ENCODE measurements around the gene SEMA5A.

SEMA5A gene

DNA sequence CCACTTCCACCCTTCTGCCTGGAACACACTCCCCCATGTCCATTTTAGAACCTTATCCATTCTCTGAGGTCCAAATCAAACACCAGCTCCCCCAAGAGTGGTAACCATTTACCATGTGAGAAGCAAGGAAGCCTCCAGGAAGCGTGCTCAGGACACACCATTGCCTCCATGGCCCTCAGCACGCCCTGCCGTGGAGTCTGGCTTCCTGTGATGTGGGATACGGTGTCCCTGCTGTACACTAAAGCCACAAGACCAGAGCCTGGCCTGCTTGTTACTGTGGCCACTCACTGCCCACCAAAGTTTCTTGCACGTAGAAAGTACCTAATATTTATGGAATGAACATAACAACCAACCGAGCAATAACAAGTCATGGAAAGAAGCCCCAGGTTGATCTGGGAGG is 151.7 kb downstream of the SEMA5A start:
- no peak for DNase-seq

DNA sequence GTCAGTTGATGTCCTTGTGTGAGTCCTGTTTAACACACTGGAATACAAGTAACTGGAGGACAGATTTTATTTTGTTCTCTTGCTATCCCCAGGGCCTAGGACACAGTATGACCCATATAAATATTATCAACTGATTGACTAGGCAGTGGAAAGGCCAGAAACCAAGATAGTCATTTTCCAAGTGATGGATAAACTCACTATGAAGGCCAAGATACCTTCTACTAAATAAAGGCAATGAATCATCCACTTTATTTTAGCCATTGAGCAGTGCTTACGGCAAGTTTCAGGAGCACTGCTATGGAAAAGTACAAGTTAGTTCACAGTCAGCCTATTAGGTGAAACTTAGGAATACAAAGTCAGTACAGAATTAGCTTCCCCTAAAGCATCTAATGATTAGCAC is 153.2 kb downstream of the SEMA5A start:
- DNase-seq, result no peak

DNA sequence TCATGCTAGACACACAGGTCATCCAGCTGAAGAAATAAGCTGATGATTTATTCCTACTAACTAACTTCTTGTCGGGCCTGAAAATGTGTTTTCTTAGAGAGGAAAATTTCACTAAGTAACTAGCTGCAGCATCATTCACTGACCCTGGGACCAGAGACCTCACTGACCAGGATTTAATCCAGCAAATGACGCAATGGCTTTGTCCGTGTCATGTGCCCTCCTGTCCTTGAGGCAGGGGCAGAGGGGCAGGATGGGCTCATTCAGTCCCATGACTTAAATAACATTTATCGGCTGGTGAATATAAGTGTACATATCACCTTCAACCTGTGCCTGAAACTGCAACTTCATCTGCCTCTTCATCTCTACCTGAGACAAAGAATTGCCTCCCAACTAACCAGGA is 154.8 kb downstream of the SEMA5A start:
- DNase-seq, result no peak

DNA sequence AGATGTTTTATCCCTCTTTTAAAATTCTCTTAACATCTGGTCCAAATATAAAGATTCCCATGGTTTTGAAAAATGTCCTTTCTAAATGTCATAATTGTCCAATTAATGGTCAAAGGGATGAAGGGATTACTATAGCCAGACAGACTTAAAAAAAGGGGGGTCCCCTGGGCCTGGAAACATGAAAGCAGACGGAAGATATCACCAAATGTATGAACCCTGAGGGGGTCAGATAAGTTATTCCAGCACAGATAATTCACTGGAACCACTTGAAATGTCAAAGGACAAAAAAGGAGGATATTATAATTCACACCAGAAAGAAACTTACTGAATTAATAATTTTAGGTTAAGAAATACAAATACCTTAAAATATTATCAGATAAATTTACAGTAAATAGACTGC is 155.8 kb downstream of the SEMA5A start:
- no peak for DNase-seq

DNA sequence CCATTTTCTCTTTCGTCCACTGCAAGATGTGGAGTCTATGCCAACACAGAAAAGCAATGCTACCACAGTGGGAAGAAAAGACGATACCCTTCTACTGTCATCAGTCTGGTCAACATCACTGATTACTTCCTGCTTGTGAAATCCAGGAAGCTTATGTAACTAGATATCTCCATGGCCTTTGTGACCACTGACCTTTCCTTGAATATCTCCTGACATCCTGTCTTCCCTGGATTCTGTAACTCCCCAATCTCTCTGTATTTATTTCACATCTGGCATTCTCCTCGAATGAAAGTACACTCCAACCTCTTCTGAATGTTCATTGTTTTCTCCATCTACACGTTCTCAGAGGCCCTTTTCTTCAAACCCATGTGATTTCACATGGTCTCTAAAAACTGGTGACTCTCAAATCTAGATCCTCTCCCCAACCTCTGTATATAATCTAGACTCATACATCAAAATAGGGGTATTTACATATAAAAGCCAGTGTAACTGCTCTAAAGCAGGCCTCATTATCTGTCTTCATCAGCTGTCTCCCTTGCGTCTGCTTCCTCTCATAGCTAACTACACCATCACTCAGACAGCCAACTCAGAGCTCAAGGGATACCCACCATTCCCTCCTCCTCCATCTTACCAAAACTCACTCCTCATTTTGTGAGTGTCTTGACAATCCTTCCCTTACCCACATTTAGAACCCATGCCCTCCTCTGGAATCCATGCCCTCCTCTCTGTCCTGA is 156.8 kb downstream of the SEMA5A start:
- DNase-seq, result no peak

DNA sequence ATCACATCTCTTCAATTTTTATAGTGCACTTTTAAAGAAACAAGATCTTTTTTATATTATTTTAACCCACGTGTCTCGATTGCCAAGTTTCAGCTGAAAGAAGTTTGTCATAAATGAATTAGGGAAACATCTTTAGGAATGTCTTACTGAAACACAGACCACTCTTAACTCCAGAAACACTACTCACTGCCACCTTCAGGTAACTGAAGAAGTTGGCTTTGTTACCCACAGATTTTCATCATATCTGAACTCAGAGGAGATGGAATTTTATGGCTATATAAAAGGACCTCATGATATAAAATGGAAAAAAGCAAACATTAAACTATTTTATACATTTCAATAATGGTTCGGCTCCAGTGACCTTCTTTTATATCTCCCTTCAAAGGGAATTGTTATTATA is 158.0 kb downstream of the SEMA5A start:
- no peak for DNase-seq

DNA sequence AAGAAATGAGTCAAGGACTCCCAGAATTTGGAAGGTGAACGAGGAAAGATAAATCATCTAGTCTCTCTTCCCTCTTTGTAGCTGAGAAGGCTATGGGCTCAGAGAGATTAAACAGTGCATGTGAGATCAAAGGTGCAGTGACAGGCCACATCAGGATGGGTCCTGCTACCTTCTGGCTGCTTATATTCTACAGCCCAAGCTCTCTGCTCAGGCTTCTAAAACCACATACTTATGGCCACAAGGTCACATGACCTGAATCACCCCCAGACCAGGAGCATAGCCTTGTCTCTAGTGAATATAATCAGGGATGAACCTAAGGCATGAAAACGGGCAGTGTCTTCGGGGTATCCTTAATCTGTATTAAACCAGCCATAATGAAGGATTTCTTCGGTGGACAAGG is 158.9 kb downstream of the SEMA5A start:
- DNase-seq, result no peak

DNA sequence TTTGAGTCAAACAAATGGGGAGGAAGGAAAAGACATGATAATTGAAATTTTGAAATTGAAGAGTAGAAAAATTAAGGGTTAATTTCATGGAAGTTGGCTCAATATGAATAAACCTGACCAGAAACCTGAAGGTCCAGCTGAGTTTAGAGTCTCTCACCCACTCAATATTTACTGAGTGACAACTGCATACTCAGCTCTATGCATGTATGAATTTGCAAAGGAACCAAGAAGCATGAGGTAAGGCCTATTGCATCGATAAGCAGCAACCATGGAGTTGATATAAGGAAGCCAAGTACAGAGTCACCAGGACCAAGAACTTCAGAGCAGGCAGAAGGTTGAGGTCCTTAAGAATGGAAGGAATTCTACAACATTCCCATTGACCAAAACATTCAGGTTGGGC is 163.4 kb downstream of the SEMA5A start:
- DNase-seq, result no peak

DNA sequence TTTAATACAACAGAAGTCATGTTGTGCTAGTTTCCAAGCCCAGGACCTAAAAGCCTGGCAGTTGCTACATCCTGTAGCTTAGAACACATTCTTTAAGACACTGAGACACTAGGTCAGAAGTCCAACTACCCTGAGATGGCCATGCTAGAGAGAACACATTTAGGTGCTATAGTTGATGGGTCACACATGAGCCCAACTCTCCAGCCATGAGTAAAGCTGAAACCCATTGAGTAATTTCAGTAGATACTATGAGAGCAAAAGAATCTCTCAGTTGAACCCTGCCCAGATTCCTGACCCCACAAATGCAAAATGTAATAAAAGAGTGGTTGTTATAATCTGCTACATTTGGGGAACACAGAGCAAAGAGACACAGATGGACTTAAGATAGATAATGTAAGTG is 164.4 kb downstream of the SEMA5A start:
- no peak for DNase-seq

DNA sequence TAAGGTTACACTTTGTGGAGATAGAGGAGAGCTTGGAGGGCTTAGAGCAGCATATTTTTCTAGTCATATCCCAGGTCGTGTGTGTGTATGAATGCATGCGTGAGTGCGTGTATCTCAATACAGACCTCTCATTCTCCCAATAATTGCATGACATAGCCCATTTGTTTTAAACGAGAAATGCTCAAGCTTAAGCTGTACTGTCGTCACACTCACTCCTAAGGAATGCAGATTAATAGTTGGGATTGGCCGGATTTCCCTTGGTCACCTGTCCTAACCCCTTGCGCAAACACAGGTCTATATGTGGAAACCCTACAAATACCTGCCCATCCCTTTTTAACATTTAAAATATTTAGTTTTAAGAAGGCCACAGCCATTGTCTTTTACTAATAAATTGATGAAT is 165.8 kb downstream of the SEMA5A start:
- no peak for DNase-seq

DNA sequence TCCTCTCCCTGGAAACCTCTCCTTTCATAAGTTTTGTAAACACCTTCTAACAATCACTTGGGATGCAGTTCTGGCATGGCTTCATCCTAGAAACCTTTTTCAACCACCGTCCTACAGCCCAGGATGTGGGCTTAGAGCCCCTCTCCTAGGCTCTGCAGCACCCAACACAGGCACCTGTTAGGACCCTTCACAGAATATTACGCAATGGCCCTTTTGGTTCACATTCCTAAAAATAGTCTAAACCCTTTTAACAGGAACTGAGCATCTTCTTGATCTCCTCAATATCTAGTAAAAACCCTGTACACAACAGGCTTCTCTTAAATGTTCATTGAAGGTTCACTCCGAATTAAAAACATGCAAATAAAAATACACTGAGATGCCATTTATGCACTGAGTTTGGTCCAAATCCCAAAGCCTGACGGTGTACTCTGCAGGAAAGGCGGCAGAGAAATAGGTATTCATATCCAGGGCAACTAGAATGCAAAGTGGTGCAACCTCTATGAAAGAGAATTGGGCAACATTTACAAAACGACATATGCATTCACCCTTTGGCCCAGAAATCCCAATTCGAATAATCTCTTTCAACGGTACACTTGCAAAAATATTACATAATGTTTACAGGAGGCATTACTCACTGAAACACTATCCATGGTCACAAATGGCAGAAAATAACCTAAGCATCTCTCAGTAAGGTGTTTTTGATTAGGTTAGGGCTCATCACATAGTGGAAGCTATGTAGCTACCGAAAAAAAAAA is 169.3 kb downstream of the SEMA5A start:
- no peak for DNase-seq

DNA sequence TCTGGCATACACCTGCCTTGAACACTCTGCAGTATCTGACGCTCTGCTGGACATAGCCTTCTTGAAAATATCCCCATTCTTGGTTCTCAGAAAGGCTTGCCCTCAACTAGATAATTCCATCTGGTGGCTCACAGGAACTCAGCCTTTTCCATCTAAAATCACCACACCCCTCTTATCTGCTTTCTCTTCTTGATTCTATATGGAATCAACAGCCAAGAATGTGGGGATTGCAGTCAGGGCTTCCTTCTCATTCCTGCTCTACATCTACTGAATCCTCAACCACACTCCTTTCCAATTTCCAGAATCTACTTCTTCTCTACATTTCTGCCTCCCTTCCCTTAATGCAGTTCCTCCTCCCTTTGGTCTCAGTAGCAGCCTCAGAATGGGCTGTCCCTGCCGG is 170.1 kb downstream of the SEMA5A start:
- no peak for DNase-seq

DNA sequence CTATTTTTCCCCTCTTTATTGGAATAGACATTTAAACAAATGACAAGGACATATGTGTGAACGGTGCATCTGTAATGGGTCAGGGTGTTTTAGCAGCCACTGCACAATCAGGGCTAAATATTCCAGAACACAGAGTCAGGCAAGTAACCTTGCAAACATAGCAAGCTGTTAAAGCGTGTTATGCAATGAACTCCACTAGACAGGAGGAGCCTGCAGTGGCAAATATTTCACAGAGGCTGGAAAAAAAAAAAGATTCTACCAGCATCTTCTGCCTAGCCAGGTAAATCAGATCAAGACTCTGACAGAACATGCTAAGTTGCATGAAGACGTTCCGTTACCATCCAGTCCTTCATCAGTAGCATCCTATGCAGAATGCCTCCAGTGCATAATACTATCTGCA is 171.8 kb downstream of the SEMA5A start:
- DNase-seq, result no peak

DNA sequence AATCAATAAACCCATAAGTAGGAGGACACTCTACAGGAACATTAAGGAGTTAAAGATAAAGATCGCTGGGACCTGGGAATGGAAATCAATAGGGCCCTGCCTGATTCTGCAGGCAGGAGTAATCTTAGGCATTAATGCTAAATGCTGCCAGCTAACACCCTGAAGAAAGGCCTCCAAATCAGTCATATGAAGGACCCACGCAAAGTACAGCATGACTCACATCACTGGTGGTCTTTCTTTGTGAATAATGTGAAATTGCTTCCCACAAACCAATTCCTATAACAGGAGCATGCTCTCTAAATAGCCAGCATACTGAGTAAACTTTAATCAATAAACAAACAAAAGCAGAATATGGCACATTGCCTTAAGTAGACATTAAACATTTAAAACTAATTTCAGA is 172.3 kb downstream of the SEMA5A start:
- DNase-seq, result no peak

DNA sequence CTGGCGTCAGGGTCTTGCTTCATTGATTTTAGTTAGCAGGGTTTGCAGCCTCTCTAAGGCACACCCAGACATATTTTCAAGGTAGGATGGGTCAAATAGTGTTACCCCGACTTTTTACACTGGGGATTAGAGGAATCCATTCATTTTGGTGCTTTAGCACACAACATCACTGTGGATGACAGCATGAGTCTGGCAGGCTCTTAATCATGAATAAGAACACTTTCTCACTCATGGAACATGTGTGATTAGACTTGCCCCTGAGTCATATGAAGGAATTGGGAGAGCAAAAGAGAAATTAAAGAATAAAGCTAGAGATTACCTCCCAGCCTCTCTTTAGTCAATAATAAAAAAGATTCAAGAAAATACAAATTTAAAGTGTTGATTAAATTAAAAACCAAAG is 175.6 kb downstream of the SEMA5A start:
- DNase-seq, result no peak

DNA sequence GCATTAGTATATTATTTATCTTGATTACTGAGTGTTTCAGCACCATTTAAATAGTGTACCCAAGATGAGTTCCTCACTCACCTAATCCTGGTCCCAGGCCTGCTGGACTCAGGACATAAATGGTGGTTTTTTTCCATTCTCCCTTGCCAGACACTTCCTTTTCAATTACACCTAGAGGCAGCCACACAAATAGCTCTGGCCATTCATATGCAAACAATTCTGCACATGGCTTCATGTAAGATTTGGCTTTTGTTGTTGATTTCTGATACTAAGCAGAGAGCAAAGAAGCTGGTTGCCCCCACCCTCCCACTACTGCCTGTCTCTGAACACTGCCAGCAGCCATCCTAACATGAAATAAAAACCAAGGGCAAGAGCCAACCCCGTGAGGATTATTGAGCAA is 180.4 kb downstream of the SEMA5A start:
- DNase-seq, result no peak

DNA sequence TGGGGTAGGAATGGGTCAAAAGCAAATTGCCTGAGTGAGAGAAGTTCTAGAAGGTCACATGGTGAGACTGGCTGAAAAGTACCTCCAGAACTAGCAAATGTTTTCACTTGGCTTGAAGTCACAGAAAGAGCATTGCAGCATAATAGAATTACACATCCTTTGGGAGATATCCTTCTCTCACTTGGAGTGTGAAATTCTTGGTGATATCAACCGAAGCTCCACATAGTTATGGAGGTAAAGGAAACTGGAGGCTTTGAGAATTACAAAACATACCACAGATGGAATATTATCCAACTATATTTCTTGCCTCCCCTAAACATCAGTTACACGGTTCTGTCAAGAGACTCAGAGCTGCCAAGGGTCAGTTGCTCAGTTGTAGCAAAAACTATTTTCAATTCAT is 182.4 kb downstream of the SEMA5A start:
- DNase-seq, result no peak

DNA sequence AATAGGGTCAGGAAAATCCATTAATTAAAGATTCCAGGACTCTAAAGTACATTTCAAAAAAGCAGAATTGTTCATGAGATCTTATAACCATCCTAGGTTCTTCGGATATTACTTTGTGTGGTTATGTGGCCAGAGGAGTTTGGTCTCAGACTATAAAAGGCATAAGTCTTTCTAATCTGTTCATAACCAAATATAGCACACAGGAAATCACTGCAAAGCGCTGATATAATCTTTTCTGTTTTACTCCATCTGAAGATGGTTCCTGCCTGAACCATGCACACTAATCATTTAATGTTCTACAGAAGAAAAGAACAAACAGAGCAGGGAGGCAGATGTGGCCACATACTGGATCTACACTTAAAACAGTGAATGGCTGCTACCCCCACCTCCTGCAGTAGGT is 182.8 kb downstream of the SEMA5A start:
- no peak for DNase-seq

DNA sequence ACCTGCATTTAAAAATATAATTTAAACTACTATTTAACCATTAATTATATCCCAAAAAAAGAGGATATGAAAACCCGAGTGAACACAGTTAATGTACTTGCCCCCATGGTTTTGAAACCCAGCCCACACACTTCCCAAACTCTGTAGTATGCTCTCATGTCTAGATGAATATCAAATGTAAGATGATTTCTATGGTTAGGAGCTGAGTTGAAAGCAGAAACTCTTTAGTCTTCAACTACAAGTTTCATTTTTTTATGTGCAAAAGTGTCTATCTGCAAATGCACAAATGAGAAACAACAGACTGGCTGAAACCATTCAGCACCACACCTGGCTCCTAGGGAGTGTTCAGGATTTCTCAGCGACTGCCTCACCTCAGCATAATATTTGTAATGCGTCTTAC is 183.3 kb downstream of the SEMA5A start:
- DNase-seq, result no peak

DNA sequence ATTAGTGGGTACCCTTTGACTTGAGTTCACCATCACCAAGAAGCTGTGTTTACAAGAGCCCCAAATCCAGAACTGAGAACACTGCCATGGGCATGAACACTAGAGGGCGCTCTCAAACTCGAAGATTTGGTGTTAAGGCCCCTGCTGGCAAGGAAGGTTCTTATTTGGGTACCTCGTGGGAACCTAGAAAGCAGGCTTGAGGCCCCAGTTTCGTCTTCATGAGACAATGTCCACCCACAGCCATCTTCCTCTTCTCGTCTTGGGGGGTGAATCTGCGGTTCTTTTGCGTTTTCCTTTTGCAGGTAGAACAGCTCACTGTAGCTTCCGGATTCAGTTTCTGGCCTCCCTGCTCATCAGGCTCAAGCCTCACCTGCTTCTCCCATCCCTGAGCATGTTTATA is 184.0 kb downstream of the SEMA5A start:
- DNase-seq, result peak; percentile 22

DNA sequence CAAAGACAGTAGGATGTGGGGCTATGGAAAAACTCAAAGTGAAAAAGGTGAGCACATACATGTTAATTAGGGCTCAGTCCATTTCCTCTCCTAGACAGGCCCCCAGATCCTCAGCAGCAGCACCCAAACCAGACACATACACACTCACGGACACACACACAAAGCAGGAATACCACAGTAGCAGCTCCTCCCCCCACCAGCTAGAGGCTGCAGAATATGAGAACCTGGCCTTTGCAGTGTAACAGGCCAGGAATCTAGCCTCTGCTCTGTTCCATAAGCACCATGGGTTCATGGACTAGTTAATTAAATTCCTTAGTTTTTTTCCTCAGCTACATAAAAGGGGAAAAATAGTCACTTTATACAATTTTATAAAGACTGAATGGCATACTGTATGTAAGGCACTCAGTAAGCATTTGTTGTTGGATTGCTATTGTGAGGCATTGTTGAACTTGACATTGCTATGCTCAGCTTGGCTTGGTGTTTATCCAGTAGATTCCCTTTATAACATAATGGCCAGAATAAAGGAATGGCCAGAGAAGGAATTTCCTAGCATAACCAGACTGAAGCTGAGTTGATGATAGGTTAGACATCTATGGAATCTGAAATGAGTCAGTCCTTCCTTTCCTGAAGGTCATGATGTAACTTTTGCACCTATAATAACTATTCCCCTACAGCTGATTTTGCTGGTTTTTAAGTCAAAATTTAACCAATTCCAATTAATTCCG is 186.8 kb downstream of the SEMA5A start:
- no peak for DNase-seq

DNA sequence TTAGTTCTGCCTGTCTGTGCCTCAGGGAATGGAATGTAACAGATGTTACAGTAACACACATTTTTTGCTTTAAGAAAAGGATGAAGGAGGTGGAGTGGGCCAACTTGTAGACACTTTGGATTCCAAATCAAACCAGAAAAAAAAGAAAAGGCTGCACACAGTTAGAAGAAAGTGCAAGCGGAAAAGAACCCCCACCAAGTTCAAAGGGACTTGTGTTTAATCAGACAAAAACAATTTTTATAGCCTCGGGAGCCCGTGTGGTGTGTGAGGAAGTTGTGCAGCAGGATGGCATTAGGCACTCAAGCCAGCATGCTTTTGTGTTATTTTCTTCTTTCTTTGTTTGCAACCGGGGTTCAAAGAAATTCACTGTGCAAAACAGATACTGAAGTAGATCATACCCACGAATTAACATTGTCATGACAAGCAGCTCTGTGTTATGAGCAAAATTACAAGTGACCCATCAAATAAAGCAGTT is 189.5 kb downstream of the SEMA5A start:
- no peak for DNase-seq

DNA sequence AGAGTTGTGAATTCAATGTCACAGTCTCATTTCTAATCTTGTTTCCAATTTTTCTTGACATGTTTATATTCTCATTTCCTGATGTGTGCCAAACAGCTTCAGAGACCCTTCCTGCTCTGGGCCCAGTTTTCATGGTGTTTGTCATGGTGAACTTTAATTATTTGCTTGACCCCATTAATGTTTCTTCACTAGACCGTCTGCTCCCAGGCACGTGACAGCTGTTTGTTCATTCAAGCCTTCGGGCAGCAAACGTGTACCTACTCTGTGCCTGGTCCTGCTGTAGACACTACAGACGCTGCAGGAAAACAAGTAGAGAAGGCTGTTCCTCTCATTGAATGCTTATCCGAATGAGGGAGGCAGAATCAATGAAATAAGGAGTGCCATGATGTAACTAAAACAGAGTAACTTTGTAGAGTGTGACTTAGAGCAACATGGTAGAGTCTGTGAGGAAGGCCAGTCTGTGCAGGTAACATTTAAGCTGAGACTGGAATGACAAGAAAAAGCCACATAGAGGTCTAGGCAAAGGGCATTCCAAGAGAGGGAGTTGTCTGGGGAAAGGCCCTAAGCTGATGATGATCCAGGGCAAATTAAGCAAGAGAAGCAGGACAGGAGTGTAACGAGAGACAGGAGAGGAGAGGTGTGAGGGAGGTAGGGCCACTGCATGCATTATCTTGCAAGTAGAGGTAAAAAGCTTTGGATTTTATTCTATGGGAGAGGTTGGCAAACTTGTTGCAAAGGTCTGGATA is 191.4 kb downstream of the SEMA5A start:
- no peak for DNase-seq
